Stimulated activated CD4-positive, alpha-beta T cell treated with anti-CD3 and anti-CD28 coated beads, Interleukin-12 subunit alpha, Interleukin-12 subunit beta, amount 100 ng/mL, for 24 hours (primary cell): ENCODE results near the gene CLASRP.
"Not testable (repeated sequence)": the region's sequence is repeated elsewhere in the genome, so short reads cannot be mapped to it uniquely, and the experiment has no call there.

ENCODE experiments used
- DNase-seq, 2 experiments: peaks; one replicate each; pipeline ENCODE4 v3.0.0-alpha.2; 2020; ENCODE audit warnings: low read depth in 2 of 2

The CLASRP gene

GRCh38 chr19:45038931-45039893, at the start of gene CLASRP:
Gene CLASRP (plus strand): TSS chr19:45039045. CDS start chr19:45040213, 1,168 bp downstream.
- peak; percentile 74 to 85 for DNase-seq

GRCh38 chr19:44990459-44990858, 48.4 kb upstream of the CLASRP start:
- no peak for DNase-seq

- DNase-seq, result no peak
These were observed 47.9 kb upstream of the CLASRP start for GRCh38 chr19:44990966-44991365.

- DNase-seq, result no peak
These were observed 46.3 kb upstream of the CLASRP start for GRCh38 chr19:44992336-44993163.

- no peak for DNase-seq
These were observed 45.3 kb upstream of the CLASRP start for GRCh38 chr19:44993526-44993925.

- no peak for DNase-seq
These were observed 44.8 kb upstream of the CLASRP start for GRCh38 chr19:44993926-44994537.

GRCh38 chr19:44998025-44998424, 40.8 kb upstream of the CLASRP start:
- no peak for DNase-seq

GRCh38 chr19:44999131-44999925, 39.5 kb upstream of the CLASRP start:
- DNase-seq, result not testable (repeated sequence)

GRCh38 chr19:45000665-45001064, 38.2 kb upstream of the CLASRP start:
- not testable (repeated sequence) for DNase-seq

- DNase-seq, result peak; percentile 92 to 94
These were observed 37.6 kb upstream of the CLASRP start, which contains the start of gene RELB for GRCh38 chr19:45001087-45001739. Gene RELB (plus strand): TSS chr19:45001464. CDS start chr19:45001580, 116 bp downstream.

GRCh38 chr19:45003485-45003884, 35.4 kb upstream of the CLASRP start:
- DNase-seq, result no peak

- DNase-seq, result no peak
These were observed 33.1 kb upstream of the CLASRP start for GRCh38 chr19:45005787-45006186.

- no peak for DNase-seq
These were observed 30.3 kb upstream of the CLASRP start for GRCh38 chr19:45008552-45008951.

GRCh38 chr19:45009625-45010255, 29.1 kb upstream of the CLASRP start:
- no peak for DNase-seq

- no peak for DNase-seq
These were observed 28.5 kb upstream of the CLASRP start for GRCh38 chr19:45010306-45010705.

GRCh38 chr19:45011959-45012358, 26.9 kb upstream of the CLASRP start:
- DNase-seq, result no peak

- DNase-seq, result peak in 1 of 2 experiments; percentile 54
These were observed 22.2 kb upstream of the CLASRP start for GRCh38 chr19:45016388-45017314.

- no peak for DNase-seq
These were observed 19.7 kb upstream of the CLASRP start for GRCh38 chr19:45019187-45019586.

- DNase-seq, result no peak
These were observed 18.8 kb upstream of the CLASRP start for GRCh38 chr19:45020071-45020470.
